Measurements from ENCODE around the gene FADS2.

FADS2 gene

GRCh38 chr11:61814247-61814957 lies 13.7 kb upstream of the FADS2 start:
- H3K27me3 ChIP-seq (replicated peaks; ENCODE audit: insufficient read depth, low read length) = 0 out of 2 replicates have a peak, but pooled peaks cover 4% of the 10 kb centered on the region
- H2AFZ ChIP-seq (ENCODE audit: low read length) = peak overlapping the region; percentile 74
- H3K9me3 ChIP-seq (replicated peaks; ENCODE audit: insufficient read depth, low read length) = no peaks in the 10 kb centered on the region
- DNase-seq = no peak
- peak overlapping the region; percentile 78 for H3K4me3 ChIP-seq (ENCODE audit: low read length)
- H4K20me1 ChIP-seq (ENCODE audit: insufficient read depth, low read length) = no peaks in the 10 kb centered on the region
- H3K9me2 ChIP-seq (replicated peaks; ENCODE audit: insufficient read depth, low read length) = no peaks in the 10 kb centered on the region
- H3K27ac ChIP-seq (ENCODE audit: low read length) = peak overlapping the region; percentile 30; the same call in 1 of the 2 replicates
- no peaks in the 10 kb centered on the region for H3K79me2 ChIP-seq (ENCODE audit: low read length)
- TF ChIP-seq EZH2phosphoT487 (IDR thresholded peaks at IDR 0.05; ENCODE audit: low read length) = no peak
- no peaks in the 10 kb centered on the region for H3K4me1 ChIP-seq (ENCODE audit: low read length)
- no peaks in the 10 kb centered on the region for H3K36me3 ChIP-seq (replicated peaks; ENCODE audit: insufficient read depth, low read length)
- H3K9ac ChIP-seq (ENCODE audit: low read length) = peak overlapping the region; percentile 86; the same call in 1 of the 2 replicates
- H3F3A ChIP-seq (ENCODE audit: insufficient read depth, low read length) = peaks cover 18% of the 10 kb centered on the region
- peak overlapping the region; percentile 99 for H3K4me2 ChIP-seq (ENCODE audit: low read depth, low read length)

- H3K36me3 ChIP-seq (replicated peaks; ENCODE audit: insufficient read depth, low read length) = no peaks in the 10 kb centered on the region
- H3K4me2 ChIP-seq (ENCODE audit: low read depth, low read length) = peak overlapping the region; percentile 99
- DNase-seq = peak; percentile 72
- H3K9me3 ChIP-seq (replicated peaks; ENCODE audit: insufficient read depth, low read length) = no peaks in the 10 kb centered on the region
- peaks cover 18% of the 10 kb centered on the region for H3F3A ChIP-seq (ENCODE audit: insufficient read depth, low read length)
- peak overlapping the region; percentile 86 for H3K9ac ChIP-seq (ENCODE audit: low read length)
- no peaks in the 10 kb centered on the region for H3K4me1 ChIP-seq (ENCODE audit: low read length)
- H3K4me3 ChIP-seq (ENCODE audit: low read length) = peak overlapping the region; percentile 78
- H2AFZ ChIP-seq (ENCODE audit: low read length) = peak overlapping the region; percentile 74
- 0 out of 2 replicates have a peak, but pooled peaks cover 4% of the 10 kb centered on the region for H3K27me3 ChIP-seq (replicated peaks; ENCODE audit: insufficient read depth, low read length)
- no peaks in the 10 kb centered on the region for H4K20me1 ChIP-seq (ENCODE audit: insufficient read depth, low read length)
- H3K27ac ChIP-seq (ENCODE audit: low read length) = peak overlapping the region; percentile 53; the same call in 1 of the 2 replicates
- H3K79me2 ChIP-seq (ENCODE audit: low read length) = no peaks in the 10 kb centered on the region
- TF ChIP-seq CTCF (IDR thresholded peaks at IDR 0.05; ENCODE audit: low read length) (no peak), EZH2 (optimal IDR thresholded peaks at IDR 0.05; ENCODE audit: low read depth, low read length) (no peak), EZH2phosphoT487 (IDR thresholded peaks at IDR 0.05; ENCODE audit: low read length) (no peak)
- H3K9me2 ChIP-seq (replicated peaks; ENCODE audit: insufficient read depth, low read length) = no peaks in the 10 kb centered on the region
Observed at GRCh38 chr11:61814958-61815789, 12.9 kb upstream of the FADS2 start.

- peak overlapping the region; percentile 74 for H2AFZ ChIP-seq (ENCODE audit: low read length)
- no peaks in the 10 kb centered on the region for H4K20me1 ChIP-seq (ENCODE audit: insufficient read depth, low read length)
- H3F3A ChIP-seq (ENCODE audit: insufficient read depth, low read length) = peaks cover 18% of the 10 kb centered on the region
- peak overlapping the region; percentile 99 for H3K4me2 ChIP-seq (ENCODE audit: low read depth, low read length)
- DNase-seq = peak; percentile 64
- peak overlapping the region; percentile 53; the same call in 1 of the 2 replicates for H3K27ac ChIP-seq (ENCODE audit: low read length)
- no peaks in the 10 kb centered on the region for H3K4me1 ChIP-seq (ENCODE audit: low read length)
- H3K9ac ChIP-seq (ENCODE audit: low read length) = peak overlapping the region; percentile 86
- no peaks in the 10 kb centered on the region for H3K9me2 ChIP-seq (replicated peaks; ENCODE audit: insufficient read depth, low read length)
- H3K27me3 ChIP-seq (replicated peaks; ENCODE audit: insufficient read depth, low read length) = 0 out of 2 replicates have a peak, but pooled peaks cover 4% of the 10 kb centered on the region
- TF ChIP-seq EZH2 (optimal IDR thresholded peaks at IDR 0.05; ENCODE audit: low read depth, low read length) (no peak), CTCF (IDR thresholded peaks at IDR 0.05; ENCODE audit: low read length) (no peak), EZH2phosphoT487 (IDR thresholded peaks at IDR 0.05; ENCODE audit: low read length) (no peak)
- no peaks in the 10 kb centered on the region for H3K9me3 ChIP-seq (replicated peaks; ENCODE audit: insufficient read depth, low read length)
- H3K4me3 ChIP-seq (ENCODE audit: low read length) = peak overlapping the region; percentile 78
- H3K79me2 ChIP-seq (ENCODE audit: low read length) = no peaks in the 10 kb centered on the region
- no peaks in the 10 kb centered on the region for H3K36me3 ChIP-seq (replicated peaks; ENCODE audit: insufficient read depth, low read length)
Observed at GRCh38 chr11:61815790-61816735, 12.0 kb upstream of the FADS2 start.
